GM19043 (cell line): ENCODE measurements around the gene SETD4.
A peak's percentile ranks its signal among the peaks of the same experiment; 100 is the strongest.

Experiments
- ATAC-seq: cut with Tn5 transposase; IDR thresholded peaks from one replicate; pipeline ENCODE4 v1.9.1; 2021; ENCODE audit warnings: low read depth; ENCODE audit not compliant: unreplicated experiment

Gene SETD4

DNA sequence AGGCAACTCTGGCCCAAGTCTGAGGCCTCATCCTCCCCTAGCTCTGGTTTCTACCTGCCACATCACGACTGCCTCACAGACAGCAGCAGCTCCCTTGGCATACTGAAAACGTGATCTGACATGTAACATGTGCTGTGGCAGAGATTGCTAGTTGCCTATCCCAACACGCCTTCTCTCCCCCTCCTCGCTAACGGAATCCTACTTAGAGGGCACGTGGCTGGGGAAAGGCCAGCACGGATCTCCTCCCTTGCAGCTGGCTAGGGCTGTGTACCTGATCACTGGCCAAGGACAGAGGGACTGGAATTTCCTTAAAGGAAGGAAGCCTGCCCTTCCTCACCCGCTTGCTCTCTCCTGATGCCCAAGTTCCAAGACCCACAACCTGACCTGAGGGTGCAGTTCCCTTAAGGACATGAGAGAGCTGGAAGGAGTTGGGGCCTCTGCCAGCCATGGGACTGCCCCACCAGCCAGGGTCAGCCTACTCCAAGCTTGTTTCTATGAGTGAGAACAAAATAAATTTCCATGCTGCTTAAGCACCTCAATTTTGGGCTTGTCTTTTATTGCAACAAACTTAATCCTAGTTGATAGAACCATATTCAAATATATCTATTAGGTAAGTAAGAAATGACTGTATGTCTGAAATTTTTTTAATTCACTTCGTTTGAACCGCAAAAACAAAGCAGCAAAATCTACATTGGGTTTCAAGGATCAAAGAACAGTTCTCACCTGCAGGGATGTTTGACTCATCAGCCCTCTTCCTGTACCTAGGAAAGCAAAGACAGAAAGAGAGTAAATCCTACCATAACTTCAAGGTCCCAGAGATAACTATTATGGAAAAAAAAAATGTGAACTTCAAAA is 7.2 kb downstream of the SETD4 start:
- no peak for ATAC-seq

- no peak for ATAC-seq
Measured at GRCh38 chr21:36048357-36048756, 12.0 kb downstream of the SETD4 start.

DNA sequence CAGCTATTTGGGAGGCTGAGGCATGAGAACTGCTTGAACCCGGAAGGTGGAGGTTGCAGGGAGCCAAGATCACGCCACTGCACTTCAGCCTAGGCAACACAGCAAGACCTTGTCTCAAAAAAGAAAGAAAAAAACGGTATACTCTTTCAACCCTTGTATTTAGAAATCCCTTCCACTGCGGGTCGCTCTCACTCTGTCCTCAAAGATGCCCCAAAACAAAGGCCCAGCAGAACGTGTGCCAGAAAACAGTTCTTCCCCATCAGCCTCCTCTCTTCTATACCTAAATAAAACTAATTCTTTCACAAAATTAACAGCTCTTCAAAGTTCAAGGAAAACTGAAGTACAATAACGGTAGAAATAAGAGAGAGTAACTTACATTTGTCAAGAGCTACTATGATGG is 13.2 kb downstream of the SETD4 start:
- ATAC-seq = no peak

DNA sequence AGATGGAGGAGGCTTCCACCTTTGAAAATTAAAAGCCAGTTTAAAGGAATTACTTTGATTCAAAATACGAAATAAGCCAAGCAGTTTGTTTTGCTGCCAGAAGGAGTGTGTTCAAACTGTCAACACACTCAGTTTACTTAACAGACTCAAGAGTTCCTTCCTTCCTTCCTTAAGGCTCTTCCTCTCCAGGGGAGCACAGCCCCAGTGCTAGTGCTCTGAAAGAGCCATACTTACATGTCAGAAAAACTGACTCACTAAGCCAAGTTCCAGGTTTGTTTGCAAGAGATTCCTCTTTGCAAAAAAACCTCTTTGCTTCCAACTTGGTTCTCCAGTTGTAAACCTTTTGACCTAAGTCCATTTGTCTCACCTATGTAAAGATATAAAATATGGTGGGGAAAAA is 14.3 kb downstream of the SETD4 start:
- no peak for ATAC-seq

GRCh38 chr21:36044056-36044455 is 16.3 kb downstream of the SETD4 start:
- no peak for ATAC-seq

DNA sequence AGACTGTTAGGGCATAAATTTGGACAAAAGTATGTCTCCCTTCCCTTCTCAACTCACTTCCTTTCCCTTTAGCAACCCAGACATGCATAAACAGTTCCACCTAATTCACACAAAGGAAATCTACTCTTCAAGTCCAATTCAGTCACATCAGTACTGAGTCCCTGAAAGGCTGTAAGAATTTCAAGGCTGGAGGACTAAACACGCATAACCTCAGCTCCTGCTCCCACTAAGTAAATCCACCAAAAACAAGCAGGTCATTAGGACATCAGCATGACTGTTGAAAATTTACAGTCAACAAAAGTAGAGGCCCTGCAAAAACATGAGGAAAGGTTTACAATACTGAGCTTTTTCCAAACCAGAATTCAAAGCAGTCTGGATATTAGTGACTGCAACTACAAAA is 18.4 kb downstream of the SETD4 start:
- ATAC-seq = no peak

- no peak for ATAC-seq
Measured at GRCh38 chr21:36040389-36040788, 19.9 kb downstream of the SETD4 start.

DNA sequence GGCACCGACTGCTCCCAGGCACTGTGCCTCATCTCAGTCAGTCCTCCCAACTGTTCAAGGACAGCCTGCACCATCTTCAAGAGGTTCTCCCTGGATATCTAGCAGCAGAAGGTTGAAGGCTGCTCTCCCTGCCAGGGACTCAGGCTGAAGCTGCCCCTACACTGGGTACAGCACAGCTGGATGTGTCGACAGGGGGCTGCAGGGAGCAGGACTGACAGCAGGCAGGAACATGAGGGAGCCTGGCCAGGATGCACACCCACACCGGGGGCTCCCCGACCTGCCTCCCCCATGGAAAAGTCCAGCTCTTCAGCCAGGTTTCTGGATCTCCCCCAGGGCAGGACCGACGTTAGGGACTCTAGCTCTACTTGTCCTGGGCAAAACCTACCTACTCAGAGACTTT is 20.5 kb downstream of the SETD4 start:
- ATAC-seq = no peak

- ATAC-seq = no peak
Measured at GRCh38 chr21:36038701-36039497, 21.4 kb downstream of the SETD4 start.

- ATAC-seq = no peak
Measured at GRCh38 chr21:36035381-36035791, 24.9 kb downstream of the SETD4 start.

DNA sequence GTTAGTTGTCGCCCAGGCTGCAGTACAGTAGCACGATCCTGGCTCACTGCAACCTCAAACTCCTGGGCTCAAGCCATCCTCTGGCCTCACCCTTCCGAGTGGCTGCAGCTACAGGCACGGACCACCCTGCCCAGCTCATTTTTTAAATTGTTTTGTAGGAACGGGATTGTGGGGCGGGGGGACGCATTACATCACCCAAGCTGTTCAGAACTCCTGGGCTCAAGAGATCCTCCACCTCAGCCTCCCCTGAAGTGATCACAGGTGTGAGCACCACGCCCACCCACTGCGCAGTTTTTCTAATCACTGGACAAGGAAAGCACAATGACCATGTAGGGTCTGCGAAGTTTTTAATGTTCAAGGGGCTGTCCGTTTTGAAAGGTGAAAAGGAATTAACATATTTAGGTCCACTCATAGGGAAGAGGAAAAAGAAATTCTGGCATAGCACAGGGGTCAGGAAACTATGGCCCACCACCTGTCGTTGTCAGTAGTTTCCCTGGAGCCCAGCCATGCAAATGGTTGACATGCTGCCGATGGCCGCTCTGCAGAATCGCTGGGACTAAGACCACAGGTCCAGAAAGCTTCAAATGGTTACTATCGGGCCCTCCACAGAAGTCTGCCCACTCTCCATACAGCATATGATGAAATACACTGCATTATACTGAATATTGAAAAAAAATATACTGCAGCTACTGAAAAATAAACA is 26.0 kb downstream of the SETD4 start:
- ATAC-seq = no peak

- ATAC-seq = no peak
Measured at GRCh38 chr21:36032647-36033406, 27.5 kb downstream of the SETD4 start.

DNA sequence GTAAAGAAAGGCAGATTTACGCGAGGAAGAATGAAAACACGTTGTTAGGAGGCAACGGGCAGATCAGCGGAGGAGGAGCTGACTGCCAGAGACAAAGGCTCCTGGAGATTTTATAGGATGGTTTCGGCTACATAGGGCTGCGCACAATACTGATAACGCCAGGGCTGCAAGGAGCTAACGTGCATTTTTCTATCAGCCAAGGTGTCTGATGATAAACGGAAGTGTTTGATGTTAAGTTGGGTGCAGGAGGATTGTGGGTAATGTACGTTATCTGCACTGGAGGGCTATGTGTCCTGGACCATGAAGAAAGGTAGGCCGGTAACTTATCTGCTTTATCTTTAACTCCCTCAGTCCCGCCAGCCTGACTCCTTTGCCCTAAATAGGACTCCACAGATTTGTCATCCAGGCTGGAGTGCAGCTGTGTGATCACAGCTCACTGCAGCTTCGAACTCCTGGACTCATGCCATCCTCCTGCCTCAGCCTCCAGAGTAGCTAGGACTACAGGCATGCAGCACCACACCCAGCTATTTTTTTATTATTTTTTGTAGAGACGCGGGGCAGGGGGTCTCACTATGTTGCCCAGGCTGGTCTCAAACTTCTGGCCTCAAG is 29.6 kb downstream of the SETD4 start:
- no peak for ATAC-seq

DNA sequence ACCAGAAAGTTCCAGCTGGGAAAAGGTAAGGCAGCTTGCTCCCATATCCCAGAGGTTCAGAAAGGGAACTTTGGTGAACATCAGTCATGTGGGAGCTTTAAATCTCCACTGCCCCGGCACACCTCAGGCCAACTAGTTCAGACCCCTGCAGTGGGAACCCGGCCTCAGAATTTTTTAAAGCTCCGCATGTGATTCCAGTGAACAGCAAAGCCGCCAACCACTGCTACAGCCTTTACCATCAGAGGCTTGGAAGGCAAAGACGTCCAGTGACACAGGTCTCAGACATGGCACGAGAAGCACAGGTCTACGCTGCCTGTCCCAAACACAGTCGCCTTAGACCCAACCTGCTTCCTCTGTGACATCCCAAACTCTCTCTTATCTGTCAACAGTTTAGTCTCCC is 31.0 kb downstream of the SETD4 start:
- no peak for ATAC-seq

DNA sequence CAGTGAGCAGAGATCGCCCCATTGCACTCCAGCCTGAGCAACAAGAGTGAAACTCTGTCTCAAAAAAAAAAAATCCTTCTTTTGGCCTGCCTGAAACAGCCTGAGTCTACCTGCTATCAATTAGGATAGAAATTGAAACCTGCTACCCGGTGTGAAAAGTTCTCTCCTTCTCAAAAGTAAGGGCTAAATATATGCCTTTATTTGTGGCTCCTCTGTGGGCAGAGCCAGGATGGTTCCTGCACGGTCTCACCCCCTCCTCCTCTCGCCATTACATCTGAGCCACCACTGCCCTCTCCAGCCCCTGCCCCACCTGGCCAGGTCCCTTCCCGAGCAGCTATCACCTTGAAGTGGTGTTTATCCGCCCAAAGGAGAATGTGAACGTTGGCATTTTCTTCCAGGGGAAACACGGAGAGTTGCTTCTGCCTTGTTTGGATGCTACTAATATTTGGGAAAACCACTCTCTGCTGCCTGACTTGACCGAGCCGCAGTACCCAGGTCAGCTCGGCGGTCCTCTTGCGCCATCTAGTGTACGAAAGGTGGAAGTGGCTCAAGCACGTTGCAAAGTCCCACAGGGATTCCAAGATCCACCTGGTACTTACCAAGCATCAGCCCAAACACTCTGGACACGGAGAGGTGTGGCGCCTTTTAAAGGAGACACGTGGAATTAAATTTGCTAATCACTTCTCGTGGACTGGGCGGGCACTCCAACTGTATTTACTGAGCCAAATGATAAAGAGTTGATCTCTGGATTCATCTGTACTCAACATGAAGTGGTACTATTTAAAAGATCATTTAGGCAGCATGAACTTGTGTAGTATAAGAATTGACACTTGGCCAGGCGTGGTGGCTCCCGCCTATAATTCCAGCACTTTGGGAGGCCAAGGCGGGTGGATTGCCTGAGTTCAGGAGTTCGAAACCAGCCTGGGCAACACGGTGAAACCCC is 31.9 kb downstream of the SETD4 start:
- ATAC-seq = peak; percentile 53

DNA sequence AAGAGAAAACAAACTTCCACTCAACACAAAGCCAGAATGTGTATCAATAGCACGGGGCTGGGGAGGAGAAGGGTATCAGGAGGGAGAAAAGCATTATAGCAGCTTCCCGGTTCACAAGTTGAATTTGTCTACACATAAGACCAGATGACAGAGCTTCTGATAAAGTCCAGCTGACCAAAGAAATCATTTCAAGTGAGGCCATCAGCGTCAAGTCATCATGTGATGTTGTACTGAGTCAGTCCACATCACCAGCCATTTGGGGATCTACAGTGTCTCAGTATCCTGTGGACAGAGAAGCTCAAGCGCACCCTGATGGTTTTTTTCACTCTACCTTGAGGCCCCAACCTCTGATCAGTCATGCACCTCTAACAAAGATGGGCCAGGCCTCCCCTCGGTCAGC is 33.0 kb downstream of the SETD4 start:
- no peak for ATAC-seq

DNA sequence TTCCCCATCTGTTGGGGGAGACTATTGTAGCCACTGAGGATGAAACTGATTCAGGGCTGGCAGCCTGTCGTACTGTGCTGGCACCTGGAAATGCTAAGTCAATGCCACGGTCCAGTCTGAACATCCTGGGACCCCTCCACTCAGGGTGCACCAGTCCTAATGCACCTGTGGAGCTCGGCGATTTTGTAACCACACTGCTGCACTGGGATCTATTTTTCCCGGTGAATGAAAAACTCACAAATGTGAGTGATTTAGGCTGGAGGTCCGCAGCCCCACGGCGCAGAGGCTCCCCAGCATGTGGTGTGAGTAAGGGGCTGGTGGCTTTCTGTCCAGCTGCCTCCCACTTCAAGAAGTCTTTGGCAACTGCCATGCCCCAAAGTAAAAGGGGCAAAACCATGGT is 35.5 kb downstream of the SETD4 start:
- no peak for ATAC-seq

DNA sequence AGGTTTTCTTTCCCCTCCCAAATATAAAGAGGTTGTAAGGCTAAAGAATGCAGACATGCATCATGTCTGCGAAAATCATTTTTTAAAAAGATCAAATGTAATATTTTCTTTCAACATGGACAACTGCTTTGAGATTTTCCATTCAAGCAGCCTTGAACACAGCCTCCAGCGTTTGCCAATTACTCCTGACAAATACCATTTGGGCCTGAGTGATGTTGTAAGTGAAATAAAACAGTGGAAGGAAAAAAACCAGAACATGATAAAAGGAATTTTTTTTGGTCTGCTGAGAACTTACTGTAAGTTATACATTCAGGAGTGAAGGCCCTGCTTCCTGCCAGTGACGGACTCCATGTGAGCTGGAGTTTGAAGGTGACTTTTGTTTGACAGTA is 37.2 kb downstream of the SETD4 start:
- no peak for ATAC-seq

DNA sequence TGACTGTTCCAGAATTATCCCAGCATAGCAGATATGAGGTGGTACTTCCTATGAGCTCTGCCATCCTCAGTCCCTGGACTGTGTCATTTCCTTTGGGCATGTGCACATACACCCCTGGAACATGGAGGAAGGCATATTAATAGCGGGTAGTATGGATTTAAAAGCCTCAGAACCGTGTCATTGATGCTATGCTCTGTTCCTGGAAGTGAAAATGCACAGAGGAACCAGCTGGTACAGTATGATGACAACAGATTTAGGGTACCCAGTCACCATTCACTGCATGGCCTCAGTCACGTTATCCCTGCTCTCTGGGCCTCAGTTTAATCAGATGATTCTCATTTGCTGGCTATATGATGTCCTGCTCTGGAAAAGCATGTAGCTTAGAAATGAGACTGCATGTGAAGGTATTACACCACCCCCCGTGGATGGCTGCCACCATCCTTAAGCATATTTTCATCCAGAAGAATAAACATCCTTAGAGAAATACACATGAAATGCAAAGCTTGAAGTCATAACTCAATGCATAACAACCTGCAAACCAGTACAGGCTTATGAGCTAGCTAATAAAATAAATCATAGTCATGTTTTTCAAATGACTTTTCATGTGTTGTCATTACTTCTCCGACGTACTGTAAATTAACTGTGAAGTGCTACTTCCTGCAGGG is 37.8 kb downstream of the SETD4 start:
- ATAC-seq = no peak
